Measurements from ENCODE around the gene MED8. TPM values are rescaled to one million over a fixed set of nuclear protein-coding genes. Genes with fewer than 3 reads are reported as not detected.

Gene MED8
- total RNA-seq, 1 donor from 2014 or later = 54.5 TPM

DNA sequence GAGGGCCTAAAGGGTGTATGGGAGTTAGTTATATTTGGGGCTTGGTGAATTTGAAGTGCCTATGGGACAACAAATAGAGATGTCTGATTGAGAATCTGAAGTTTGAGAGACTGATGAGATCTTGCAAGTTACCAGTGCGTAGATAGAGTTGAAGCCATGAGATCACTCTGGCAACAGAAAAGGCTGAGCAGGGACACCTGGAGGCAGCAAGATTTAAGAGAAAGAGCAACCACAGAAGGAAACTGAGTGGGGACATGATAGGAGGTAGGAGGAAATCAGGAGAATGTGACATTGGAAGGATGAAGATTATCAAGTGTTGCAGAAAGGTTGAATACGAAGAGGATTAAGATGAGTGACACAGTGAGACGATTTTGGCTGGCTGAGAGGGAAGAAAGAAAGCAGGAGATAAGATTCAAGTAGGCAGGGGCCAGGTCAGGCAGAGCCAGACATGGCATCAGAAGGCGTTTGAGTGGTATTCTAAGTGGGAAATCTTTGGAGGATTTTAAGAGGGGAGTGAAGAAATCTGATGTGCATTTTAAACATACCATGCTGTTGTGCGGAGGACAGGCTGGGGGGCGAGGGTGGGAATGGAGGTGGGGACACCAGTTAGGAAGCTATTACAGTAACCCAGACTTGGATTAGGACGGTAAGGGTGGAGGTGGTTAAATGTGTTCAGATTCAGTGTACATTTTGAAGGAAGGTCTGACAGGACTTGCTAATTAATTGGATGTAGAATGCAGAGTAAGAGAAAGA lies 55.0 kb downstream of the MED8 start:
- Mint-ChIP-seq H3K27ac (ENCODE audit: unreplicated experiment) (no peak overlapping the region), H3K27me3 (ENCODE audit: low read depth, unreplicated experiment) (peaks cover 16% of the 10 kb centered on the region), H3K4me1 (ENCODE audit: low read depth, unreplicated experiment) (peaks cover 7% of the 10 kb centered on the region), H3K4me3 (ENCODE audit: unreplicated experiment) (no peak overlapping the region), H3K9me3 (ENCODE audit: unreplicated experiment) (no peaks in the 10 kb centered on the region), H3K36me3 (ENCODE audit: low read depth, unreplicated experiment) (no peaks in the 10 kb centered on the region)
- Histone ChIP-seq H3K4me2 (ENCODE audit: low read length) (no peak overlapping the region), H3K4me1 (ENCODE audit: insufficient read depth, low read length) (peaks cover 13% of the 10 kb centered on the region), H3K27me3 (ENCODE audit: insufficient read depth, low read length) (no peaks in the 10 kb centered on the region), H3K79me2 (ENCODE audit: insufficient read depth, low read length) (no peaks in the 10 kb centered on the region), H3K9me3 (ENCODE audit: insufficient read depth, low read depth, low read length) (no peaks in the 10 kb centered on the region), H3K36me3 (ENCODE audit: insufficient read depth, low read length) (no peaks in the 10 kb centered on the region), H3K4me3 (ENCODE audit: insufficient read depth, low read depth, low read length) (no peak overlapping the region), H4K20me1 (ENCODE audit: insufficient read depth, low read length) (no peaks in the 10 kb centered on the region), H3K9ac (ENCODE audit: low read length) (no peak overlapping the region), H3K27ac (ENCODE audit: low read depth, low read length) (no peak overlapping the region), H2AFZ (ENCODE audit: low read depth, low read length) (no peak overlapping the region)
- TF ChIP-seq EZH2 (IDR thresholded peaks at IDR 0.05; ENCODE audit: insufficient read depth, low read length) = no peak
- TF ChIP-seq, protein P1, sequence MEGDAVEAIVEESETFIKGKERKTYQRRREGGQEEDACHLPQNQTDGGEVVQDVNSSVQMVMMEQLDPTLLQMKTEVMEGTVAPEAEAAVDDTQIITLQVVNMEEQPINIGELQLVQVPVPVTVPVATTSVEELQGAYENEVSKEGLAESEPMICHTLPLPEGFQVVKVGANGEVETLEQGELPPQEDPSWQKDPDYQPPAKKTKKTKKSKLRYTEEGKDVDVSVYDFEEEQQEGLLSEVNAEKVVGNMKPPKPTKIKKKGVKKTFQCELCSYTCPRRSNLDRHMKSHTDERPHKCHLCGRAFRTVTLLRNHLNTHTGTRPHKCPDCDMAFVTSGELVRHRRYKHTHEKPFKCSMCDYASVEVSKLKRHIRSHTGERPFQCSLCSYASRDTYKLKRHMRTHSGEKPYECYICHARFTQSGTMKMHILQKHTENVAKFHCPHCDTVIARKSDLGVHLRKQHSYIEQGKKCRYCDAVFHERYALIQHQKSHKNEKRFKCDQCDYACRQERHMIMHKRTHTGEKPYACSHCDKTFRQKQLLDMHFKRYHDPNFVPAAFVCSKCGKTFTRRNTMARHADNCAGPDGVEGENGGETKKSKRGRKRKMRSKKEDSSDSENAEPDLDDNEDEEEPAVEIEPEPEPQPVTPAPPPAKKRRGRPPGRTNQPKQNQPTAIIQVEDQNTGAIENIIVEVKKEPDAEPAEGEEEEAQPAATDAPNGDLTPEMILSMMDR (IDR thresholded peaks at IDR 0.05; ENCODE audit: insufficient read depth, low read depth, low read length) = no peak
- DNase-seq (ENCODE audit: low read depth) = no peak
- FAIRE-seq = no peak

Small RNA genes lying within 50 kb of the gene (microRNA-seq; reads per million reads assigned to microRNA genes)
- 8.5 reads per million, percentile 31 among the genes with 10 or more reads in this experiment for gene MIR6734

Other genes starting within 250 kb of the MED8 start
- gene EBNA1BP2, start 217.5 kb downstream of the MED8 start, total RNA-seq = 70.1 and 81.6 TPM in 2 replicates
- gene CFAP57, start 217.5 kb downstream of the MED8 start, total RNA-seq = 0.18 and 0.29 TPM in 2 replicates
- gene TMEM125, start 119.8 kb downstream of the MED8 start, total RNA-seq = 0.36 and 0.64 TPM in 2 replicates
- gene C1orf210, start 104.2 kb downstream of the MED8 start, total RNA-seq = 0.50 and 0.84 TPM in 2 replicates
- 0.87 and 0.98 TPM in 2 replicates for gene TIE1, start 88.8 kb downstream of the MED8 start, total RNA-seq
- gene MPL, start 52.0 kb downstream of the MED8 start, total RNA-seq = not detected in 2 replicates
- 7.0 and 14.5 TPM in 2 replicates for gene CDC20, start 30.8 kb downstream of the MED8 start, total RNA-seq
- gene ELOVL1, start 21.8 kb downstream of the MED8 start, total RNA-seq = 124 and 131 TPM in 2 replicates
- gene SZT2, start 99 bp upstream of the MED8 start, total RNA-seq = 28.5 and 30.0 TPM in 2 replicates
- gene HYI, start 64.1 kb upstream of the MED8 start, total RNA-seq = 24.2 and 31.0 TPM in 2 replicates
- gene PTPRF, start 141.1 kb upstream of the MED8 start, total RNA-seq = 231 and 275 TPM in 2 replicates

Data from astrocyte (in vitro differentiated cells and primary cell).